ENCODE results near the gene IBTK. TPM values are rescaled to one million over a fixed set of nuclear protein-coding genes. Genes with fewer than 3 reads are reported as not detected.

Gene IBTK
- total and polyA plus RNA-seq, 2 of the 4 experiments (the other 2 are of a cell fraction): 9.7 to 45.0 TPM

DNA sequence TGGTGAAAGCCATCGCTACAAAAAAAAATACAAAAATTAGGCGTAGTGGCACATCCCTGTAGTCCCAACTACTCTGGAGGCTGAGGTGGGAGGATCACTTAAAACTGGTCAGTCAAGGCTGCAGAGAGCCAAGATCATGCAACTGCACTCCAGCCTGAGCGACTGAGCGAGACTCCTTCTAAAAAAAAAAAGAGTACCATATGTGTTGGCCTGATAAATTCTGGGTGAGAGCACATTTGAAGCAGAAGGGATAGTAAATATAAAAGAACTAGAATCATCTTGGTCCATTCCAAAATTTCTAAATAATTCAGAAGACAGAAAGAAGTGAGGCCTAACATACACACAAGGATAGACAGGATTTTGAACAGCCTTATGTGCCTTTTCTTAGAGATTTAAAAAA lies 2.2 kb downstream of the IBTK start (continued):
- TF ChIP-seq SMC3 (IDR thresholded peaks at IDR 0.05; ENCODE audit: low read depth, low read length): no peak

DNA sequence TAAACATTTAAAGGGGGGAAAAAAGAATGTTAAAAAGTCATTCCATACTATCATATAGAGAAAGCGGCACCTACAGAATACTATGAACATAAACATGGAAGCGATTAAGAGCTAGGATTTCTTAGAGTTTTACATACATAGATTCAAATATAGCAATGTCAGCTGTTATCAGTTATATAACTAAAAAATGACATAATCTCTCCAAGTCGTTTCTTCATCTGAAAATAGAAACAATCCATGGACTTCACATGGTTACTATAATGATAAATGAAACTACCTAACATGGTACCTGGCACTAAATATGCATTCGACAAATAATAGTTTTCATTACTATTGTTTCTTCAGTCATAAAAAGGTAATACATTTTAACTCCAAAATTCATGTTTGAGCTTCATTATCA lies 3.7 kb downstream of the IBTK start:
- no TSS peak for BruUV-seq (replicated peaks)

More for the DNA sequence above, 3.7 kb downstream of the IBTK start:
- no peaks in the 10 kb centered on the region for H3K9me3 ChIP-seq (ENCODE audit: control insufficient read depth, insufficient read depth, low read length)
- no peak overlapping the region for H3K14ac ChIP-seq (replicated peaks; ENCODE audit: low read depth, low read length)
- no peak overlapping the region for H3K4ac ChIP-seq (ENCODE audit: low read depth, low read length)
- no peak for DNase-seq
- H2BK20ac ChIP-seq (ENCODE audit: low read depth, low read length): no peak overlapping the region
- no peak overlapping the region for H4K8ac ChIP-seq (ENCODE audit: low read depth in 2 of 2, low read length in 2 of 2)
- H2AFZ ChIP-seq (replicated peaks; ENCODE audit: low read length, poor library complexity): no peak overlapping the region
- ChIA-PET POLR2A (ENCODE audit: unreplicated experiment) (no interaction called here), CTCF (no interaction called here)
- H3K79me1 ChIP-seq (ENCODE audit: low read depth in 1 of 2, low read length in 2 of 2): peaks cover 13 to 42% of the 10 kb centered on the region in 2 experiments
- no peak overlapping the region for H2BK120ac ChIP-seq (ENCODE audit: low read depth, low read length)
- H4K5ac ChIP-seq (ENCODE audit: low read depth, low read length): no peak overlapping the region
- H2BK5ac ChIP-seq (ENCODE audit: low read depth, low read length, poor library complexity, severe bottlenecking): no peak overlapping the region
- H3K27ac ChIP-seq (ENCODE audit: insufficient read depth, low read length): no peak overlapping the region
- no peak overlapping the region for H3K56ac ChIP-seq (ENCODE audit: extremely low read depth, insufficient read depth, low read length)
- H2AK9ac ChIP-seq (replicated peaks; ENCODE audit: low read depth, low read length, poor library complexity): no peak overlapping the region
- H3K23ac ChIP-seq (ENCODE audit: low read depth, low read length): no peak overlapping the region
- no peak overlapping the region for H2BK15ac ChIP-seq (ENCODE audit: low read depth, low read length)
- intact Hi-C loops (cut with micrococcal nuclease): loop anchor here (10.0 kb wide), 1 partner anchor 971 kb away; no protein-coding TSS in a partner anchor
- H3K27me3 ChIP-seq (ENCODE audit: control insufficient read depth, insufficient read depth, low read length): no peaks in the 10 kb centered on the region
- in situ Hi-C loops (cut with MboI; ENCODE audit: low sequenced_read_pairs): loop anchor here (10.0 kb wide), 1 partner anchor 951 kb away; the partner anchor contains the start of genes PGM3 and RWDD2A
- no peak overlapping the region for H3K9ac ChIP-seq (ENCODE audit: low read depth, low read length)
- no peak for ATAC-seq (ENCODE audit: low read depth)
- no peak overlapping the region for H3K4me2 ChIP-seq (ENCODE audit: low read depth, low read length)
- no peak overlapping the region for H3K18ac ChIP-seq (ENCODE audit: low read depth, low read length)
- peaks cover 14% of the 10 kb centered on the region for H4K20me1 ChIP-seq (ENCODE audit: insufficient read depth, low read length)
- peaks cover 10% of the 10 kb centered on the region for H3K4me1 ChIP-seq (ENCODE audit: control insufficient read depth, insufficient read depth, low read length)
- H4K91ac ChIP-seq (ENCODE audit: insufficient read depth, low read depth, low read length): no peak overlapping the region
- no peak for TF ChIP-seq MXI1 (IDR thresholded peaks at IDR 0.05; ENCODE audit: borderline replicate concordance, low read depth, low read length)
- peak; percentile 72 for TF ChIP-seq MAFK (IDR thresholded peaks at IDR 0.05; ENCODE audit: low read depth, low read length)
- no CpG with 5 or more reads among the region's 4 CpGs for WGBS, 2 experiments (ENCODE audit: extremely low coverage in 2 of 2, insufficient read length in 1 of 2)
- H2AK5ac ChIP-seq (ENCODE audit: low read depth, low read length): no peak overlapping the region
- H3K9me1 ChIP-seq (ENCODE audit: insufficient read depth, low read length): peaks cover 10% of the 10 kb centered on the region
- dilution Hi-C loops (cut with HindIII; ENCODE audit: low sequenced_read_pairs, unreplicated experiment): no loop called here
- H3K36me3 ChIP-seq (ENCODE audit: control insufficient read depth, insufficient read depth, low read length): peaks cover 6% of the 10 kb centered on the region
- H3K4me3 ChIP-seq (ENCODE audit: insufficient read depth, low read depth, low read length): no peak overlapping the region

Measured in IMR-90 (cell line).